ENCODE data around the gene CPD. TPM values are rescaled to one million over a fixed set of nuclear protein-coding genes. Genes with fewer than 3 reads are reported as not detected.
A peak's percentile ranks its signal among the peaks of the same experiment; 100 is the strongest.

CPD gene
- total and polyA plus RNA-seq, 2 of the 13 experiments (the other 11 are each of a cell fraction or from before 2014, with no cell fraction given), result 46.1 to 72.3 TPM

DNA sequence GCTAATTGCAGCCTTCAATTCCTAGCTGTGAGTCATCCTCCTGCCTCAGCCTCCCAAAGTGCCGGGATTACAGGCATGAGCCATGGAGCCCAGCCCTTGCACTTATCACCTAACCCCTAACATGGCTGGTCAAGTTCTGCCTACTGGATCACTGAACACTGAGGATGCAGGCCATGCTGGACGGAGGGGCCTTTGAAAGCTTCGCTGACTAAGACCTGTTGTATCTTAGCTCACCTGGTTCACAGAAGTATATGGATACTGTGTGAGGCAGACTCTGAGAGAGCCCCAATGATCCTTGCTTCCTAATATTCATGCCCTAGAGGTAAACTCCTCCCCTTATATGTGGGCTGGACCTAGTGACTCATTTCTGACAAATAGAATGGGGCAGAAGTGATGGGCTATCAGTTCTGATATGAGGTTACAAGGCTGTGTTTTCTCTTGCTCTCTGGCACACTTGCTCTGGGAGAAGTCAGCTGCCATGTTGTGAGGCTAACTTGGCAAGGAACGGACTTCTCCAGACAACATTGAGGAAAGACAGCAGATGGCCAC lies 33.1 kb upstream of the CPD start (continued):
- TF ChIP-seq, protein P1, sequence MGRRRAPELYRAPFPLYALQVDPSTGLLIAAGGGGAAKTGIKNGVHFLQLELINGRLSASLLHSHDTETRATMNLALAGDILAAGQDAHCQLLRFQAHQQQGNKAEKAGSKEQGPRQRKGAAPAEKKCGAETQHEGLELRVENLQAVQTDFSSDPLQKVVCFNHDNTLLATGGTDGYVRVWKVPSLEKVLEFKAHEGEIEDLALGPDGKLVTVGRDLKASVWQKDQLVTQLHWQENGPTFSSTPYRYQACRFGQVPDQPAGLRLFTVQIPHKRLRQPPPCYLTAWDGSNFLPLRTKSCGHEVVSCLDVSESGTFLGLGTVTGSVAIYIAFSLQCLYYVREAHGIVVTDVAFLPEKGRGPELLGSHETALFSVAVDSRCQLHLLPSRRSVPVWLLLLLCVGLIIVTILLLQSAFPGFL (CRISPR knock-in tag; IDR thresholded peaks at IDR 0.05), result no peak
- no peak for TF ChIP-seq ZNF546 (CRISPR knock-in tag; conservative IDR thresholded peaks at IDR 0.05)
- TF ChIP-seq ZNF143 (CRISPR knock-in tag; IDR thresholded peaks at IDR 0.05), result no peak
- no peak for TF ChIP-seq CEBPG (CRISPR knock-in tag; IDR thresholded peaks at IDR 0.05)
- no peak for TF ChIP-seq MAF1 (CRISPR knock-in tag; IDR thresholded peaks at IDR 0.05; ENCODE audit: borderline replicate concordance)
- no peak for TF ChIP-seq KDM3A (CRISPR knock-in tag; IDR thresholded peaks at IDR 0.05; ENCODE audit: low read depth)
- TF ChIP-seq, protein P2, sequence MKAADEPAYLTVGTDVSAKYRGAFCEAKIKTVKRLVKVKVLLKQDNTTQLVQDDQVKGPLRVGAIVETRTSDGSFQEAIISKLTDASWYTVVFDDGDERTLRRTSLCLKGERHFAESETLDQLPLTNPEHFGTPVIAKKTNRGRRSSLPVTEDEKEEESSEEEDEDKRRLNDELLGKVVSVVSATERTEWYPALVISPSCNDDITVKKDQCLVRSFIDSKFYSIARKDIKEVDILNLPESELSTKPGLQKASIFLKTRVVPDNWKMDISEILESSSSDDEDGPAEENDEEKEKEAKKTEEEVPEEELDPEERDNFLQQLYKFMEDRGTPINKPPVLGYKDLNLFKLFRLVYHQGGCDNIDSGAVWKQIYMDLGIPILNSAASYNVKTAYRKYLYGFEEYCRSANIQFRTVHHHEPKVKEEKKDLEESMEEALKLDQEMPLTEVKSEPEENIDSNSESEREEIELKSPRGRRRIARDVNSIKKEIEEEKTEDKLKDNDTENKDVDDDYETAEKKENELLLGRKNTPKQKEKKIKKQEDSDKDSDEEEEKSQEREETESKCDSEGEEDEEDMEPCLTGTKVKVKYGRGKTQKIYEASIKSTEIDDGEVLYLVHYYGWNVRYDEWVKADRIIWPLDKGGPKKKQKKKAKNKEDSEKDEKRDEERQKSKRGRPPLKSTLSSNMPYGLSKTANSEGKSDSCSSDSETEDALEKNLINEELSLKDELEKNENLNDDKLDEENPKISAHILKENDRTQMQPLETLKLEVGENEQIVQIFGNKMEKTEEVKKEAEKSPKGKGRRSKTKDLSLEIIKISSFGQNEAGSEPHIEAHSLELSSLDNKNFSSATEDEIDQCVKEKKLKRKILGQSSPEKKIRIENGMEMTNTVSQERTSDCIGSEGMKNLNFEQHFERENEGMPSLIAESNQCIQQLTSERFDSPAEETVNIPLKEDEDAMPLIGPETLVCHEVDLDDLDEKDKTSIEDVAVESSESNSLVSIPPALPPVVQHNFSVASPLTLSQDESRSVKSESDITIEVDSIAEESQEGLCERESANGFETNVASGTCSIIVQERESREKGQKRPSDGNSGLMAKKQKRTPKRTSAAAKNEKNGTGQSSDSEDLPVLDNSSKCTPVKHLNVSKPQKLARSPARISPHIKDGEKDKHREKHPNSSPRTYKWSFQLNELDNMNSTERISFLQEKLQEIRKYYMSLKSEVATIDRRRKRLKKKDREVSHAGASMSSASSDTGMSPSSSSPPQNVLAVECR (CRISPR knock-in tag; IDR thresholded peaks at IDR 0.05; ENCODE audit: borderline replicate concordance), result 0 out of 2 replicates have a peak, but pooled peaks have one; percentile 6
- TF ChIP-seq SP4 (CRISPR knock-in tag; IDR thresholded peaks at IDR 0.05), result no peak
- no peak for TF ChIP-seq ZNF772 (CRISPR knock-in tag; IDR thresholded peaks at IDR 0.05)
- no peak for TF ChIP-seq ZNF616 (CRISPR knock-in tag; IDR thresholded peaks at IDR 0.05; ENCODE audit: low read depth)
- no peak for TF ChIP-seq KMT2B (CRISPR knock-in tag; IDR thresholded peaks at IDR 0.05)
- TF ChIP-seq GFI1 (CRISPR knock-in tag; IDR thresholded peaks at IDR 0.05; ENCODE audit: borderline replicate concordance), result no peak
- TF ChIP-seq, protein P3, sequence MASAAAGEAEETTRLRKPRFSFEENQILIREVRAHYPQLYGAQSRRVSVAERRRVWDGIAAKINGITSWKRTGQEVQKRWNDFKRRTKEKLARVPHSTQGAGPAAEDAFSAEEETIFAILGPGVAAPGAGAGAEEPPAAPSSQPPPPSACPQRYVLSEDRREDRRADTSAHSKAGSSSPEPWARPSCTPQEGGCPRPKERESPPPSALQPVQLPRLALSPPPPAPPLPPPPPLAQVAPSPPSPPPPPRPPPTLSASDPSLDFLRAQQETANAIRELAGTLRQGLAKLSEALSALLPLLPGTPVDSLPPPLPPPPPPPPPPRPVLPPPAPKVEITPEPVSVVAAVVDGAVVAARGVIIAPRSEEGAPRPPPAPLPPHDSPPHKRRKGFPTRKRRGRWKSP (CRISPR knock-in tag; IDR thresholded peaks at IDR 0.05), result no peak
- no peak for TF ChIP-seq SNRNP70 (IDR thresholded peaks at IDR 0.05; ENCODE audit: low read depth, low read length)
- no peak for TF ChIP-seq SIN3B (IDR thresholded peaks at IDR 0.05; ENCODE audit: low read length)
- TF ChIP-seq KAT7 (CRISPR knock-in tag; IDR thresholded peaks at IDR 0.05; ENCODE audit: borderline replicate concordance), result no peak
- no peak for TF ChIP-seq ZNF441 (CRISPR knock-in tag; IDR thresholded peaks at IDR 0.05; ENCODE audit: borderline replicate concordance)
- TF ChIP-seq, protein P4, sequence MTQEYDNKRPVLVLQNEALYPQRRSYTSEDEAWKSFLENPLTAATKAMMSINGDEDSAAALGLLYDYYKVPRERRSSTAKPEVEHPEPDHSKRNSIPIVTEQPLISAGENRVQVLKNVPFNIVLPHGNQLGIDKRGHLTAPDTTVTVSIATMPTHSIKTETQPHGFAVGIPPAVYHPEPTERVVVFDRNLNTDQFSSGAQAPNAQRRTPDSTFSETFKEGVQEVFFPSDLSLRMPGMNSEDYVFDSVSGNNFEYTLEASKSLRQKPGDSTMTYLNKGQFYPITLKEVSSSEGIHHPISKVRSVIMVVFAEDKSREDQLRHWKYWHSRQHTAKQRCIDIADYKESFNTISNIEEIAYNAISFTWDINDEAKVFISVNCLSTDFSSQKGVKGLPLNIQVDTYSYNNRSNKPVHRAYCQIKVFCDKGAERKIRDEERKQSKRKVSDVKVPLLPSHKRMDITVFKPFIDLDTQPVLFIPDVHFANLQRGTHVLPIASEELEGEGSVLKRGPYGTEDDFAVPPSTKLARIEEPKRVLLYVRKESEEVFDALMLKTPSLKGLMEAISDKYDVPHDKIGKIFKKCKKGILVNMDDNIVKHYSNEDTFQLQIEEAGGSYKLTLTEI (CRISPR knock-in tag; conservative IDR thresholded peaks at IDR 0.05), result no peak
- 0 out of 2 replicates have a peak, but pooled peaks have one; percentile 15 for TF ChIP-seq MXD4 (CRISPR knock-in tag; IDR thresholded peaks at IDR 0.05)
- TF ChIP-seq NR3C1 (CRISPR knock-in tag; IDR thresholded peaks at IDR 0.05), result no peak
- TF ChIP-seq ZNF776 (CRISPR knock-in tag; IDR thresholded peaks at IDR 0.05), result no peak
- no peak for TF ChIP-seq DPF2 (CRISPR knock-in tag; IDR thresholded peaks at IDR 0.05; ENCODE audit: borderline replicate concordance, low read depth)
- no peak for TF ChIP-seq BRCA1 (CRISPR knock-in tag; IDR thresholded peaks at IDR 0.05)
- no peak for TF ChIP-seq RAD51 (IDR thresholded peaks at IDR 0.05; ENCODE audit: borderline replicate concordance)
- peak; percentile 81 for TF ChIP-seq POLR2G (IDR thresholded peaks at IDR 0.05; ENCODE audit: low read depth, low read length)
